CD14-positive monocyte (primary cell): ENCODE results near the gene IYD. TPM values are rescaled to one million over a fixed set of nuclear protein-coding genes. Genes with fewer than 3 reads are reported as not detected.

Experiments
- DNase-seq, 3 donors: peaks; one replicate each; pipeline ENCODE4 v3.0.0-alpha.2; 2011 to 2022
- H2AFZ ChIP-seq: 2 replicates; pipeline ENCODE4 v1.6.0; 2012; ENCODE audit warnings: mild to moderate bottlenecking, low read depth, low read length, inconsistent platforms; ENCODE audit not compliant: insufficient read depth, poor library complexity, severe bottlenecking
- H3K27ac ChIP-seq, 2 donors: 1 replicate in 1 of 2; 2 replicates in 1 of 2; pipeline ENCODE4 v1.5.1; 2012 to 2013; ENCODE audit warnings: low read length in 2 of 2, control low read depth in 1 of 2, inconsistent platforms in 1 of 2, low read depth in 1 of 2, mild to moderate bottlenecking in 1 of 2
- H3K27me3 ChIP-seq, 2 donors: one replicate each; pipeline versions ENCODE4 v1.6.0 to v1.6.1; 2011 to 2013; ENCODE audit warnings: low read length in 2 of 2; ENCODE audit not compliant: control insufficient read depth in 2 of 2, insufficient read depth in 2 of 2
- H3K36me3 ChIP-seq, 2 donors: replicated peaks in 1 of 2; 1 replicate in 1 of 2; 2 replicates in 1 of 2; pipeline versions ENCODE4 v1.5.1 to v1.6.1; 2012 to 2013; ENCODE audit warnings: low read length in 2 of 2, control low read depth in 1 of 2, inconsistent platforms in 1 of 2, mild to moderate bottlenecking in 1 of 2; ENCODE audit not compliant: insufficient read depth in 2 of 2, control insufficient read depth in 1 of 2
- H3K4me1 ChIP-seq, 2 donors: 1 replicate in 1 of 2; 2 replicates in 1 of 2; pipeline versions ENCODE4 v1.5.1 to v1.6.1; 2012 to 2013; ENCODE audit warnings: low read length in 2 of 2, control low read depth in 1 of 2, inconsistent platforms in 1 of 2, mild to moderate bottlenecking in 1 of 2, moderate library complexity in 1 of 2; ENCODE audit not compliant: insufficient read depth in 2 of 2, control insufficient read depth in 1 of 2
- H3K4me2 ChIP-seq: replicated peaks from 2 replicates; pipeline ENCODE3; 2012; ENCODE audit warnings: low read length, moderate library complexity, mild to moderate bottlenecking; ENCODE audit not compliant: poor library complexity, severe bottlenecking; ENCODE audit errors: extremely low read depth
- H3K4me3 ChIP-seq, 3 experiments: fragments of 200-600 bp in 1 of 3; sonication (generic) in 1 of 3; replicated peaks in 1 of 3; 1 replicate in 2 of 3; 2 replicates in 1 of 3; pipeline ENCODE4 v1.5.1; 2011 to 2013; ENCODE audit warnings: low read length in 3 of 3, mild to moderate bottlenecking in 3 of 3, control low read depth in 2 of 3, low read depth in 2 of 3, inconsistent platforms in 1 of 3, moderate library complexity in 1 of 3
- H3K79me2 ChIP-seq: 2 replicates; pipeline ENCODE4 v1.6.0; 2012; ENCODE audit warnings: mild to moderate bottlenecking, control low read depth, inconsistent platforms, low read length, moderate library complexity; ENCODE audit not compliant: insufficient read depth
- H3K9ac ChIP-seq: 2 replicates; pipeline ENCODE4 v1.6.0; 2017; ENCODE audit warnings: low read length, mild to moderate bottlenecking; ENCODE audit not compliant: insufficient read depth, poor library complexity, severe bottlenecking
- H3K9me3 ChIP-seq, 2 donors: replicated peaks in 1 of 2; 1 replicate in 1 of 2; 2 replicates in 1 of 2; pipeline versions ENCODE4 v1.5.1 to v1.6.1; 2012 to 2013; ENCODE audit warnings: low read length in 2 of 2, control low read depth in 1 of 2; ENCODE audit not compliant: control insufficient read depth in 1 of 2, insufficient read depth in 1 of 2
- H4K20me1 ChIP-seq: 2 replicates; pipeline ENCODE4 v1.6.0; 2012; ENCODE audit warnings: mild to moderate bottlenecking, low read length, control low read depth, moderate library complexity; ENCODE audit not compliant: insufficient read depth
- H3K27ac Mint-ChIP-seq, 7 donors: one replicate each; pipeline ENCODE4 v1.8.0; 2020; ENCODE audit warnings: mild to moderate bottlenecking in 7 of 7, mixed read lengths in 7 of 7, moderate library complexity in 6 of 7, inconsistent platforms in 2 of 7
- H3K27me3 Mint-ChIP-seq, 3 donors: one replicate each; pipeline ENCODE4 v1.8.0; 2021 to 2022; ENCODE audit warnings: low read depth in 3 of 3, mild to moderate bottlenecking in 3 of 3, mixed read lengths in 3 of 3, moderate library complexity in 3 of 3, inconsistent platforms in 1 of 3
- H3K36me3 Mint-ChIP-seq, 2 donors: one replicate each; pipeline ENCODE4 v1.8.0; 2020; ENCODE audit warnings: mixed read lengths in 2 of 2, inconsistent platforms in 1 of 2, mild to moderate bottlenecking in 1 of 2
- H3K4me1 Mint-ChIP-seq: one replicate; pipeline ENCODE4 v1.8.0; 2020; ENCODE audit warnings: mild to moderate bottlenecking, mixed read lengths
- H3K4me3 Mint-ChIP-seq, 2 donors: one replicate each; pipeline ENCODE4 v1.8.0; 2020; ENCODE audit warnings: mild to moderate bottlenecking in 2 of 2, mixed read lengths in 2 of 2, moderate library complexity in 1 of 2
- H3K9me3 Mint-ChIP-seq, 7 donors: one replicate each; pipeline ENCODE4 v1.8.0; 2020 to 2022; ENCODE audit warnings: mixed read lengths in 7 of 7, mild to moderate bottlenecking in 6 of 7, moderate library complexity in 6 of 7, inconsistent platforms in 2 of 7
- WGBS: methylation state at CpG from one replicate; pipeline ENCODE4 v1.1.5; 2013; ENCODE audit warnings: missing lambda C conversion rate; ENCODE audit not compliant: insufficient coverage; 5-methylcytosine and 5-hydroxymethylcytosine counted together
- intact Hi-C, 2 donors: fragments of 100-400 bp; cut with micrococcal nuclease; formaldehyde crosslinking; loops; one replicate each; pipeline versions ENCODE4 v1.15.0 to v1.15.1; 2023
- polyA plus RNA-seq, 3 donors: library from polyadenylated mRNA; depleted of rRNA in 1 of 3; unstranded in 2 of 3; stranded (reverse) in 1 of 3; fragments of 300-500 nt in 2 of 3; fragments of >200 nt in 1 of 3; fragmentation: Illumina TruSeq in 2 of 3; gene quantifications; 1 replicate in 2 of 3; 2 replicates in 1 of 3; pipeline ENCODE4 v1.2.3, GENCODE V29; 2012 to 2021
- TF ChIP-seq, protein P1 (sequence below): fragments of 200-600 bp; IDR thresholded peaks from one replicate; pipeline ENCODE4 v1.8.0; 2022; ENCODE audit warnings: antibody characterized with exemption, mild to moderate bottlenecking

Gene IYD
- polyA plus RNA-seq, 3 donors = not detected

DNA sequence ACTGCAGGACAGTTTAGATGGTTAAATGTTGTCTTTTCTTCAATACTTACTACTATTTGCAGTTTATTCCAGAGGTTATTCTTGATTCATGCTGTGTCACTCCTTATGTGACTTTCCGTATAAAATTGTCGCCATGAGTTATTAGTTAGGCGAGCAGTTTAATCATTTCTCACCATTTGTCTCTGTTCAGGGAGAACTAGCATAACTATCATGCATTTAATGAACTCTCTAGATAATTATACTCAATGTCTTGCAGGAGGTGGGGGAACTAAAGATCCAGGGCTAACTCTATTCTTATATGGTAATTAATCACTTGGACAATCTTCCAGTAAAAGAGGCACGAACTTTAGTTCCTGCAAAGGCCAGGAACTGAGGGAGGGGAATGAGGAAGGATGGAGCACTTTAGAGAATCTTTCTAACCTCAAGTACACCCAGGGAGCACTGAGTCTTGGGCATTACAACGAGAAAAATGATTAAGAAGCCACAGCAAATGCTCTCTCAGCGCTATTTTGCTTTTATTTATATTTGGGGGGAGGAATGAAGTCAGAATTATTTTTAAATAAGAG lies 58.3 kb downstream of the IYD start:
- H3K27me3 ChIP-seq = no peaks in the 10 kb centered on the region
- no peak overlapping the region for H2AFZ ChIP-seq
- intact Hi-C loops = no loop called here
- TF ChIP-seq, protein P1, sequence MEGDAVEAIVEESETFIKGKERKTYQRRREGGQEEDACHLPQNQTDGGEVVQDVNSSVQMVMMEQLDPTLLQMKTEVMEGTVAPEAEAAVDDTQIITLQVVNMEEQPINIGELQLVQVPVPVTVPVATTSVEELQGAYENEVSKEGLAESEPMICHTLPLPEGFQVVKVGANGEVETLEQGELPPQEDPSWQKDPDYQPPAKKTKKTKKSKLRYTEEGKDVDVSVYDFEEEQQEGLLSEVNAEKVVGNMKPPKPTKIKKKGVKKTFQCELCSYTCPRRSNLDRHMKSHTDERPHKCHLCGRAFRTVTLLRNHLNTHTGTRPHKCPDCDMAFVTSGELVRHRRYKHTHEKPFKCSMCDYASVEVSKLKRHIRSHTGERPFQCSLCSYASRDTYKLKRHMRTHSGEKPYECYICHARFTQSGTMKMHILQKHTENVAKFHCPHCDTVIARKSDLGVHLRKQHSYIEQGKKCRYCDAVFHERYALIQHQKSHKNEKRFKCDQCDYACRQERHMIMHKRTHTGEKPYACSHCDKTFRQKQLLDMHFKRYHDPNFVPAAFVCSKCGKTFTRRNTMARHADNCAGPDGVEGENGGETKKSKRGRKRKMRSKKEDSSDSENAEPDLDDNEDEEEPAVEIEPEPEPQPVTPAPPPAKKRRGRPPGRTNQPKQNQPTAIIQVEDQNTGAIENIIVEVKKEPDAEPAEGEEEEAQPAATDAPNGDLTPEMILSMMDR = no peak
- H3K4me3 Mint-ChIP-seq = no peak overlapping the region
- no peaks in the 10 kb centered on the region for H3K36me3 ChIP-seq
- DNase-seq = no peak
- no peaks in the 10 kb centered on the region for H4K20me1 ChIP-seq
- no peaks in the 10 kb centered on the region for H3K4me1 ChIP-seq
- H3K79me2 ChIP-seq = no peaks in the 10 kb centered on the region
- peaks cover 0 to 18% of the 10 kb centered on the region in 2 donors for H3K9me3 ChIP-seq
- peaks cover 1 to 18% (median 10%) of the 10 kb centered on the region in 7 donors for H3K9me3 Mint-ChIP-seq
- no peak overlapping the region for H3K4me2 ChIP-seq
- H3K27ac Mint-ChIP-seq = no peak overlapping the region
- H3K27me3 Mint-ChIP-seq = peaks cover 0 to 5% (median 3%) of the 10 kb centered on the region in 3 donors
- WGBS = no CpG with 5 or more reads among the region's 6 CpGs
- no peak overlapping the region for H3K27ac ChIP-seq
- no peak overlapping the region for H3K9ac ChIP-seq
- H3K4me1 Mint-ChIP-seq = no peaks in the 10 kb centered on the region
- no peak overlapping the region for H3K4me3 ChIP-seq
- no peaks in the 10 kb centered on the region for H3K36me3 Mint-ChIP-seq

DNA sequence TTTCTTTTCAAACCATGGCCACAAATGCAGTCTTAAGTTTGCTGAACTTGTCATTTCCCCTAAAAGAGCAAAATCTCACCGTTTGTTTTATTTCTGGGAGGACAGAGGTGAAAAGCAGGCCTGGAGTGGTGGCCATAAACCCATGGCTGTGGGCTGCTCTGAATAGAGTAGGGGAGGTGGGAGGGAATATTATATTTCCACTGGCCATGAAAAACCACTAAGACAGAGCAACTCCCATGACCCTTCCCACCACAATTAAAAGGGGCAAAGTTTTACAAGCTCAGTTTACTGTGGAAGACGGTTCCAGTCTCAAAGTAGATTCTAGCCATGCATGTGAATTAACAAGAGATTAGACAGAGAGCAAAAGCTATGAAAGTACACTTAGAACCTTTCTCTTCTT lies 59.0 kb downstream of the IYD start:
- no peaks in the 10 kb centered on the region for H3K36me3 ChIP-seq
- no peak for DNase-seq
- H3K79me2 ChIP-seq = no peaks in the 10 kb centered on the region
- H3K27me3 ChIP-seq = no peaks in the 10 kb centered on the region
- no peaks in the 10 kb centered on the region for H3K4me1 ChIP-seq
- Mint-ChIP-seq H3K4me3 (no peak overlapping the region), H3K4me1 (no peaks in the 10 kb centered on the region), H3K27ac (no peak overlapping the region), H3K9me3 (peaks cover 1 to 17% (median 10%) of the 10 kb centered on the region in 7 donors), H3K27me3 (peaks cover 0 to 5% (median 1%) of the 10 kb centered on the region in 3 donors), H3K36me3 (no peaks in the 10 kb centered on the region)
- peaks cover 0 to 18% of the 10 kb centered on the region in 2 donors for H3K9me3 ChIP-seq
- TF ChIP-seq, protein P1 = no peak
- 100% methylated on average over 1 of the region's 2 CpGs for WGBS
- no peak overlapping the region for H3K27ac ChIP-seq
- intact Hi-C loops = no loop called here
- no peak overlapping the region for H3K4me3 ChIP-seq
- H3K4me2 ChIP-seq = no peak overlapping the region
- no peak overlapping the region for H2AFZ ChIP-seq
- H3K9ac ChIP-seq = no peak overlapping the region
- no peaks in the 10 kb centered on the region for H4K20me1 ChIP-seq
